Right kidney (tissue), 1 donor: Measurements from ENCODE around the gene WWOX.
"Not testable (repeated sequence)": the region's sequence is repeated elsewhere in the genome, so short reads cannot be mapped to it uniquely, and the experiment has no call there.

Experiments
- DNase-seq: peaks from one replicate; pipeline ENCODE4 v3.0.0-alpha.2; 2016

WWOX gene

DNA sequence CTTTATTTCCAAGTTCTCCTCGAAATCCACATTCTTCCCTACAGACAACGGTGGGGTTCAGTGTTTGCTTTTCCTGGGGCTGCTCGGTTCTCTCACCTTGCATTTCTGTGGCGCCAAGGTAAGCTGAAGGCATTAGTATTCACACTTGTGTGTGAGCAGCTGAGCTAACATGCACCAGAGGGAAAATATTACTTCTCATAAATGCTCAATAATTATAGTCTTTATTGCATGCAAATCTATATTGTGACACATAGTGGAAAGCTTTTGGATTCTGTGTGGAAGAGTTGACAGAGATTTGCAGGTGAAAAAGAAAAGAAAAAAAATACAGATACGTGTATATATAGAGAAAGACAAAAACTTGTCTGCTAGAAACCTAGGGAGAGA lies 1089.3 kb downstream of the WWOX start:
- DNase-seq, result no peak

DNA sequence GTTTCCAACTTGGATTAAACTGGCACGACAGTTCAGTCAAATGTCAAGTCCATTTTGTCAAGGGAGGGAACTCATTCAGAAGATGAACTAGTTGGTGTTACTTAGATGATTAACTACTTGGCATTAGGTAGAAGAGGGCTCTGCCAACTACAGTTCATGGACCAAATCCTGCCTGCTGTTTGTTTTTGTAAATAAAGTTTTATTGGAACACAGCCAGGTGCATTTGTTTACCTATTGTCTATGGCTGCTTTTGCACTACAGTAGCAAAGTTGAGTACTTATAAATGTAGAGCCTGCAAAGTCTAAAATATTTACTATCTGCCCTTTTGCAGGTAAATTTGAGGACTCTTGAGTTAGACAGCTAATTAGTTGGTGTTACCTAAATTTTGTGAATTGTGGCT lies 1091.1 kb downstream of the WWOX start:
- DNase-seq, result no peak

DNA sequence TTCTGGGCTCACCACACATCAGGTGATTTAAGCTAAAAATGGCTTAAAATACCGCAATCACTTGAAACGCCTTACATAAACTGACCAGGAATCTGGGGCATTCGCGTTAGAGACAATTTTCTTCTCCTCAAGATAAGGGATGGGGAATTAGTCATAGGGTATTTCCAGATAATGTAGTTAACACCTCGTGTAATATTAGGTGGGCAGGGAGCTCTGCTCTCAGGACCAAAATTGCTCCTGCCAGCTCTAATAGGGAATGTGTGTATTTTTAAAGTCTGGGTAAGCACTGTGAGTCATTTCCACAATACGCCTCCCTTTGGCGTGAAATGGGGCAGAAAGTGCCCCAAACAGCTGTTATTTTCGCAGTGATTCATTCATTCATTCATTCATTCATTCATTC lies 1092.5 kb downstream of the WWOX start:
- no peak for DNase-seq

DNA sequence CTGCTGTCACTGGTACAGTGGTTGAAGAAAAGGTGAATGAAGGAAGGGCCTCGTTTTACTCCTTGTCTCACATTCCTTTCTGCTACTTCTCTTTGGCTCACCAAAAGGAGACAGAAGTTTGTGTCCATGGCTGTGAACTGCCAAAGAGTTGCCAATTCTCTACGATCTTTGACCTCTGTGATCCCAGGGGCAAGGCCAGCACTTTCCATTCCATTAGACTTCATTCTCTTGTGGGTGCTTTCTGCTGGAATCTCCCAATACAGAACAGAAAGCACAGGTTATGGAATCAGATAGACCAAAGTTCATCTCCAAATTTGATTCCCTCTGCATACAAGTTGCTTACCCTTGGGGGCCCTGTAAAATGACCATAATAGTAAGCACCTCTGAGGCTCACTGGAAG lies 1093.5 kb downstream of the WWOX start:
- DNase-seq, result no peak

DNA sequence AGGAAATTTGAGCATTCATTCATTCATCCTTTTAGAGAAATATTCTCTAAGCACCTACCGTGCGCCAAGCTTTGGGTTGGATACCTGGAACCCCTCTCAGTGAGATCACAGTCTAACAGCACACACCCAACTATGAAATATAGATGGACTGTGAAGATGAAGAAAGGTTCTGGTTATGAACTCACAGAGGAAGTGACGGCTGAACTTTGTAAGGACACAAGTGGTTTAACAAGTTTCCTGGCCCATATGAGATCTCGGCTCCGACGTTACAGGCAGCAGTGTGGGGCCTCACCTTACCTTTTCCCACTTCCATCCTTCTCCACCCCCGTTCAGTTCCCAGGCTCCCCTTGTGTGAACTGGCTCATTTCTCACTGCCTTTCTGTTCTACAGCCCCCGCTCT lies 1094.8 kb downstream of the WWOX start:
- no peak for DNase-seq

DNA sequence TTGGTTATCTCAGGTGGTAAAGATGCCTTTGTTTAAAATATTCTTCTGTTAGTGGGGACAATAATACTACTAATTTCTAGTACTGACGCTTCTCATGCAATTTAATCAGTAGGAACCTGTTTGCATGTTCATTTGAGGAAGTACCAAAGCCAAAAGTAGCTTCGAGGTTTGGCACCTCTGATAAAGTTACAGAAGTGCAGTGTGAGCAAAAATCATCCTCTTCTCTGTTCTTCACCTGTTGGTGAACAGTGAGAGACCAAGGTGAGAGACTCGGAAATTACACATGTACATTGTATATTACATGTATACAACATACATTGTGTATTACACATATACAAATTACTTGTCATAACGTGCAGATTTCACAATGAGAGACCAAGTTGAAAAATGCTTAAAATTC lies 1096.5 kb downstream of the WWOX start:
- no peak for DNase-seq

DNA sequence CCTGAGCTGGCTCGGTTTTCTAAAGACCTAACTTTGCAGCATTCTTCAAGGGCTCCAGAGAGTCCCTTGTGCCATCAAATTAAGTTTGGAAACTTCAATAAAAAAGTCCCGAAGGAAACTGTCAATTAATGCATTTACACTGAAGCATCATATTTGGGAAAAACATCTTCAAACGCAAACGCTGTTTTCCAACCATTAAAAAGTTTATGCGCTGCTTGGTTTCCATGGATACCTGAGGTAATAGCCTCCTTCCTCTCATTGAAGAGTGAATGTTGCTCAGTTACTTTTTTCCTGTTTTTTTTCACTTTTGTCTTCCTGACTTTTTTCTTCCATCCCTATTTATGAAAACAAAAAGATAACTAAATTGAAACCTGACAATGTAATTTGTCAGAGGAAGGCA lies 1102.0 kb downstream of the WWOX start:
- DNase-seq, result no peak

DNA sequence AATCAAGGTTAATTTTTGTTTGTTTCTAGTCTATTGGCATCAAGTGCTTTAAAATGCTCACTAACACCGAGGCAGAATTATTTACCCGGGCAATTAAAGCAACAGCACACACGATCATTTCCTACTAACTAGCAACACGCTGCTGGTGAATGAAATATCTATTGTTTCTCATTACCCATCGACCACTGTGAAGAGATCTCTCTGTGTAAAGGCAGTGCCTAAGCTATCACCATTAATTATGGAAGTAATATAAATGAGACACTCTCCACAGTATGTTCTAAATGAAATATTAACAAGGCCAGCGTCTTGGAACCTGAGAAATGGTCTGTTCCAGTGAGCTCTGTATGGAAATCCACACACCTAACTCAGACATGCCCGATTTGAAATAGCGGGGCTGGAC lies 1103.5 kb downstream of the WWOX start:
- DNase-seq, result no peak

DNA sequence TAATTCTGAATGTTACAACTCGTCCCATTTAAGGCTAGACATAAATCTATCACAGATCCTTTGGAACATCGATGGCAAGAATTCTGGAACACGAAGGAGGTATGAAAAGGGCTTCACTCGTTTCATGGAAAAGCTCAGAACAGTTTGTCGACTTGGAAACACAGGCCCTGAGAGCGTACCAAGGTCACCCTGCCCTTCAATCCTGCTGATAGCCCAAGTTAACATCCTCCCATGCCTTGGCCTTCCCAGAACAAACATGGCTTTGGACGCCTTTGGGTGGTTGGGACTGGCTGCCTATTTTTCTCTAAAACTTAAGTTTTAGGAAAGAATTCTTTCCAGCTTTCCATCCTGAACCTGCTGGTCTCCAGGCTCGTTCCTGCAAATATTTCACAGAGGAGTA lies 1105.0 kb downstream of the WWOX start:
- DNase-seq, result no peak

DNA sequence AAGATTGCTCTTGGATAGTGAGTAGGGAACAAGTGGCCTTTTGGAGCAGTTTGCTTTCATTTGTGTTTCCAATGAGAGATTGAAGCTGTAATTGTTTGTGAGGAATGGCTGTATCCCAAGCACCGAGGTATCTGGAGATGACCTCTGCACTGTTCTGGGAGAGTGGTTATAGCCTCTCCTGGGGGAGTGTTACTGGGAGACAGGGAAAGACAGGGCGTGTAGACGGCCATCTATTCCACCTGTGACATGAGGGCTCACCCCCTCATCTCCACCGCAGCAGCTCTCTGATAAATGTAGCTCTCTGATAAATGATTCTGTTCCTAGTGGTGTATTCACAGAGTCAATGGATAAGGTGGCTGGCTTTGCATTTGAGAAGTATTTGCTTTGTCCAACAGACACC lies 1107.4 kb downstream of the WWOX start:
- no peak for DNase-seq

DNA sequence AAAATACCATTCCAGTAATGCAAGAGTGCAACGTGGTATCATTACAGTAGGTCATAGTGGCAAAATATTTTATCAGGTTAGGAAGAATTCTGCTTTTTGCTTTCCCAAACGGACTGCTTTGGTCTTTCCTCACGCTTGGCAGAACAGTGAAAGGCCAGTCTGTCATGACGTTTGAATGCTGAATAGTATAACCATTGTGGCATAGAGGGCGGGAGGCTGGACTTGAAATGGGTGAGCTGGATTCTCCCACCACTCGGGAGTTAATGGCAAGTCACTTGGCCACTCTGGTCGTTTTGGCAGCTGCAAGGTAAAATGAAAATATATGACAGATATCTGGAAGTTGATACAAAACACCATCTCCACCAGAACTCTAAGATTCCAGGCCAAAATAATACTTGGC lies 1109.9 kb downstream of the WWOX start:
- DNase-seq, result no peak

DNA sequence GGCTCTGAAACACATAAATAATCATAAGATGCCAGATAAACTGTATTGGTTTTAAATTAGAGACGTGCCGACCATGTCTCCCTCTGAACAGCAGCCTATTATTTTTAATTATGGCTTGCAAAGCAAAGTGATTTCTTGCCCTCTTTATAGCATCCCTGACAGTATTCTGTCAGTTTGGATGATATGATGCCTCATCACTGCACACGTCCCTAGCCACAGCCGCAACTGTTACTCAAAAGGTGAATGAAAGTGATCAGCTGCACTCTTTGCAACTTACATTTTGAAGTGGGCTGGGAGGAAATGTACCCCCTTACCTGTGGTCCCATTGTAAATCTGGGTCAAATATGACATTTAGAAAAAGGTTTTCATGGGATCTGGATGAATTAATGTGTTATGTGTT lies 1111.2 kb downstream of the WWOX start:
- DNase-seq, result no peak

DNA sequence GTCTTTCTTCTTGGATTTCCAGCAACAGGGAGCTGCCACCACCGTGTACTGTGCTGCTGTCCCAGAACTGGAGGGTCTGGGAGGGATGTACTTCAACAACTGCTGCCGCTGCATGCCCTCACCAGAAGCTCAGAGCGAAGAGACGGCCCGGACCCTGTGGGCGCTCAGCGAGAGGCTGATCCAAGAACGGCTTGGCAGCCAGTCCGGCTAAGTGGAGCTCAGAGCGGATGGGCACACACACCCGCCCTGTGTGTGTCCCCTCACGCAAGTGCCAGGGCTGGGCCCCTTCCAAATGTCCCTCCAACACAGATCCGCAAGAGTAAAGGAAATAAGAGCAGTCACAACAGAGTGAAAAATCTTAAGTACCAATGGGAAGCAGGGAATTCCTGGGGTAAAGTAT lies 1112.1 kb downstream of the WWOX start:
- no peak for DNase-seq

DNA sequence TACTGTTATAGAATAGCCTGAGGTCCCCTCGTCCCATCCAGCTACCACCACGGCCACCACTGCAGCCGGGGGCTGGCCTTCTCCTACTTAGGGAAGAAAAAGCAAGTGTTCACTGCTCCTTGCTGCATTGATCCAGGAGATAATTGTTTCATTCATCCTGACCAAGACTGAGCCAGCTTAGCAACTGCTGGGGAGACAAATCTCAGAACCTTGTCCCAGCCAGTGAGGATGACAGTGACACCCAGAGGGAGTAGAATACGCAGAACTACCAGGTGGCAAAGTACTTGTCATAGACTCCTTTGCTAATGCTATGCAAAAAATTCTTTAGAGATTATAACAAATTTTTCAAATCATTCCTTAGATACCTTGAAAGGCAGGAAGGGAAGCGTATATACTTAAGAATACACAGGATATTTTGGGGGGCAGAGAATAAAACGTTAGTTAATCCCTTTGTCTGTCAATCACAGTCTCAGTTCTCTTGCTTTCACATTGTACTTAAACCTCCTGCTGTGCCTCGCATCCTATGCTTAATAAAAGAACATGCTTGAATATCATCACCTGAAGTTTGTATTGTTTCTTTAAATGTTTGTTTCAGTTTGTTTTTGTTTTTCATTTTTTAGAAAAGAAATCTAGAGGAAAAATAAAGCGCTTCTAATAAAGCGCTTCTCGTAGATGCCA lies 1112.8 kb downstream of the WWOX start:
- DNase-seq, result no peak

DNA sequence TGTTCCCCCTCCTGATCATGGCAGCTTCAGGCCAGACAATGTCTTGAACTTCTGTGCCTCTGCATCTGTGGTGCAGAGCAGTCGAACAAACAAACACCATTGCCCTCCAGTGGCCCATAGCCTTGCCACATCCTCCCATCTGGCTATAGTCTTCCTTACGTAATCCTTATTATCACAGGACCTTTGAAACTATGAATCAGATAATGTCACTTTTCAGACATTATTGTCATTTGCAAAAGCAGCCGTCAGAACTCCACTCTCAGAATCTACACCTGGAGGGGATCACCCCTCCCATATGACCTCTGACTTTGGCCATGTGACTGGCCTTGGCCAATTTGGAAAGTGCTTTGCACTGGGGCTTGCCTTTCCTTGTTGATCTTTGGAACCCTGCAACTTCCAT lies 1113.8 kb downstream of the WWOX start:
- no peak for DNase-seq

DNA sequence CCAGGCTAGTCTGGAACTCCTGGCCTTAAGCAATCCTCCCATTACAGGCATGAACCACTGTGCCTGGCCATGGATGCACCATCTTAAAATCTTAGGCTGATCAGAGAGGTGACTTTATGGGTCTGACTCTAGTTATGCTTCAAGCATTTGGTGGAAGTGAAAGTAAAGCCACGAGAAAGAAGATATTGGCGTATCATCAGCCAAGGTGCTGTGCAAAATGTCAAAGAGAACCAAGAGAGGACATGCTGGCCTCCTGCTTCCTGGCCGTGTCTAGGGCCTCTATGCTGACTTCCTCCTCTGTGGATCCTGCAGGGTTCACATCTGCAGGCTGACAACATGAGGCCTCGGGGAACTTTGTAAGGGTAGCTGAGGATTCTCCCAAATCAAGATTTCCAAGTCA lies 1115.8 kb downstream of the WWOX start:
- no peak for DNase-seq

DNA sequence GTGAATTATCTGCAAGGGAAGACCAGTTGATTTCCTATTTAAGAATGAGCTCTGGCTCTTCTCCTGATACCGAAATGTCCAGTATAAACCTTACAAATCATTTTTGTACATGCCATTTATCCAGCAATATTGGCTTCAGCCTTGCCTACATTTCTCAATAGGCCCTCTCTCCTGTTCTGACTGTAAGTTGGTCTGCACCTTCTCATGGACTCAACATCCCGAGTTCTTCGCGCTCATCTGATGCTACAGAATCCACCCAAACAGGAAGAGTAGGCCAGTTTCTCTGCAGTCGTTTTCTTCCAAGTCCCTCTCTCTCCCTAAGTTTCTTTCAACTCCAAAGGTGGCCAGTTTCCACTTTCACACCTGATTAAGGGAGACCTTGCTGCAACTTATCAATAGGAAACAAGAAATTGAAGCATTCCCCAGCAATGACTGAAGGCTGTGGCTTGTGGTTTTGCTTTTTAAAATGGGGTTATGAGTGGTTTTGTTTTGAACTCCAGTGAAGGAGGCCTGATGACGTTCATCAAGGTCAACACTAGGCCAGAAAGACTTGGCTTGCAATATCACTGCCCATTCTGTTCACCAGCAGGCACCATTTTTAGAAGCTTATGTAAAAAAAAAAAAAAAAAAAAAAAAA lies 1118.0 kb downstream of the WWOX start:
- DNase-seq, result no peak

DNA sequence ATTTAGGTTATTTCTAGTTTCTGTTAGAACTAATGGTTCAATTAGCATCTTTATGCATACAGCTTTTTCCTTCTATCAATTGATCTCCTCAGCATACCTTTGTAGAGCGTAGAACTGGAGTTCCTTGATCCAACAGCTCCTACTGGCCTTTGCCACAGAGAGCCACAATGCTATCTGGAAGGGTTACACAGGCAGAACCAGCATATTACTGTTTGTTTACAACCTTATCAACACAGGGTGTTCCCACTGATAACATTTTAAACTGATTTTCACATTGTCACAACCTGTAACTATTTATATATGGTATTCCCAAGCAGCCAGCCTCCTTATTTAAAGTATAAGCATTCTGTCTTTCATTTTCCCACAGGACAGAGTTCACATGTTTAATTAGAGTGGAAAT lies 1118.9 kb downstream of the WWOX start:
- no peak for DNase-seq

DNA sequence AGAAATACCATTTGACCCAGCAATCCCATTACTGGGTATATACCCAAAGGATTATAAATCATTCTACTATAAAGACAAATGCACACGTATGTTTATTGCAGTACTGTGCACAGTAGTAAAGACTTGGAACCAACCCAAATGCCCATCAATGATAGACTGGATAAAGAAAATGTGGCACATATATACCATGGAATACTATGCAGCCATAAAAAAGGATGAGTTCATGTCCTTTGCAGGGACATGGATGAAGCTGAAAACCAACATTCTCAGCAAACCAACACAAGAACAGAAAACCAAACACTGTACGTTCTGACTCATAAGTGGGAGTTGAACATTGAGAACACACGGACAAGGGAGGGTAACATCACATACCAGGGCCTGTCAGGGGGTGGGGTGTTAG lies 1126.5 kb downstream of the WWOX start:
- not testable (repeated sequence) for DNase-seq

DNA sequence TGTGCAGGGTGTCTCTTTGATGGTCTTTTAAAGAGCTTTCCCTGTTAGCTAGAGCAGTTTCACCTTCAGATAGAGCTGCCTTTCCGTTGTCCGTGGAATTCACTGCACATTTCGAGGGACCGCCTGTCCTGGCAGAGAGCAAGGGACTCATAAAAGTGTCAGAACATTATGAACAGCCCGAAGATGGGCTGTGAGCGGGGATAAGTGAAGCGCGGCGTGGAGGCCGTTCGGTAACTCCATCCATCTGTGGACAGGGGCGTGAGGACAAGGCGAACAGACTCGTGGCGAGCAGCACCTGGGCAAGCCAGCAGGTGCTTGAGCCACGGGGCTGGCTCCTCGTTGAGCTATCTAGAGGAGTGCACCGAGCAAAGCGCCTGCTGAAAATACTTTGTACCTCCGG lies 1129.9 kb downstream of the WWOX start:
- peak; percentile 52 for DNase-seq

DNA sequence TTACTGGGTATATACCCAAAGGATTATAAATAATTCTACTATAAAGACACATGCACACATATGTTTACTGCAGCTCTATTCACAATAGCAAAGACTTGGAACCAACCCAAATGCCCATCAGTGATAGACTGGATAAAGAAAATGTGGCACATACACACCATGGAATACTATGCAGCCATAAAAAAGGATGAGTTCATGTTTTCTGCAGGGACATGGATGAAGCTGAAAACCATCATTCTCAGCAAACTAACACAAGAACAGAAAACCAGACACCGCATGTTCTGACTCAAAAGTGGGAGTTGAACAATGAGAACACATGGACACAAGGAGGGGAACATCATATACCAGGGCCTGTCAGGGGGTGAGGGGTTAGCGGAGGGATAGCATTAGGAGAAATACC lies 1146.2 kb downstream of the WWOX start:
- DNase-seq, result not testable (repeated sequence)

DNA sequence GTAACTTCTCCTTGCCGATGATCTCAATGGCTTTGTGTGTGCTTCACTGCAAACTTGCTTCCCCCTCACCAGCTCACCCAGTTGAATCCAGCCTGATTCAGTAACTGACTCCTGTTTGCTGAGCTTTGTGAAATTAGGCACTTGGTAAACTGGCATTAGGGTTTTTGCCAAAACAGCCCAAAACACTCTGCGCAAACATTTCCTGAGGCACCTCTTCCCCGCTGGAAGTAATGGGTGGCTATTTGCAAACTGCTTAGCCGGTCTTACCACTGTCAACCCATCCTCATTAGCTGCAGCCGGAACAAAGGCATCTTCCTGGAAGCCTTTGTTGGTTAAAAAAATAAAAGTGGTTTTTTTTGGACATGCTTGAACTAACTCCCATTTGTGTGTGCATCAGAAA lies 1147.9 kb downstream of the WWOX start:
- no peak for DNase-seq

DNA sequence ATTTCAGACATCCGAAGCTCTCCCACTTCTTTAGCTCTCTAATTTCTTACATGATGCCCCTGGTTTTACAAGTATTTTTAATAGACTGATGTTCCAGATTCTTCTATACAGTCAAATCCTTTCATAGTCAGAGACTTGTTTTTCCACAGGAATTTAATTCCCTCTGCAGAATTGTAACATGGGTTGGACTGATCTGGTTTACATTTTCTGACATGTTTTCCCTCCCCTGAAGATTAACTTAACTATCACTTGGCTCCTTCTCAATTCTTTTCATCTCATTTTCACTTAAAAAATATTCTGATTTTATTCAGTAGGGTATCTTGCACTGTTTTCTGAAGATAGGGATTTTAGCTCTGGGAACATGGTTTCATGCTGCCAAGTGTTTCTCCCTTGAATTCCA lies 1148.9 kb downstream of the WWOX start:
- no peak for DNase-seq

DNA sequence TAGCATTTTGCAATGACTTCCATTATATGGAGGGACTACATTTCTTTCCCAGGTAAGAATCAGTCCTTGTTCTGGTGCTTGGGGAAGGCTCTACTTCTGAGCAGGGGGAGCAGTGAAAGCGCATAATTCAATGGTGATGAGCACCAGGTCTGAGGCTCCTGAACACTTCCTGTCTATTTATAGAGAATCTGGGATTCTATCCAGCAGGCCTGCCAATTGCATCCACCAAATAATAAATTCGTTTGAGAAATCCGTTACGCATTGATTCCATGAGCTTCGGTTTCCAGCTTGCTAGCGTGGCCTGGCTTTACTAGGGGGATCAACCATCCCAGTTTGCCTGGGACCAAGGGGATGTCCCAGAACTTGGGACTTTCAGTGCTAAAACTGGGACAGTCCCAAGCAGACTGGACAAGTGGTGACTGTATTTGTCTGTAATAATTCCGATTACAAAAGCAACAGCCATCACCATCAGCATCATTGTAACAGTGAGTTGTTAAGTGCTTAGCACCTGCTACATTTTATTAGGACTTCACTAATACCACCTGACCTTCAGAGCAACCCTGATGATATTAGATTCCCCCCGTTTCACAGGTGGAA lies 1151.1 kb downstream of the WWOX start:
- DNase-seq, result no peak
